AG04450 (cell line): Measurements from ENCODE around the gene KCNQ5. TPM values are rescaled to one million over a fixed set of nuclear protein-coding genes. Genes with fewer than 3 reads are reported as not detected.

ENCODE experiments used
- CTCF ChIA-PET: fragments of 300-600, 350-600 bp; formaldehyde crosslinking; extraction: SDS; loops from one replicate; lab custom pipeline; 2022; ENCODE audit warnings: antibody characterized with exemption, inconsistent platforms; lab: Charles Lee
- POLR2A ChIA-PET: fragments of 350-600 bp; formaldehyde crosslinking; extraction: SDS; loops from one replicate; lab custom pipeline; 2021; ENCODE audit warnings: antibody characterized with exemption, inconsistent platforms; lab: Yijun Ruan, JAX
- DNase-seq: peaks from one replicate; pipeline ENCODE4 v3.0.0-alpha.2; 2011; ENCODE audit warnings: low read depth, low spot score
- H3K27ac ChIP-seq: one replicate; pipeline ENCODE4 v1.5.1; 2012; ENCODE audit warnings: low read depth, low read length, control low read depth
- H3K27me3 ChIP-seq: one replicate; pipeline ENCODE4 v1.6.0; 2012; ENCODE audit warnings: low read length; ENCODE audit not compliant: control insufficient read depth, insufficient read depth
- H3K4me3 ChIP-seq: 2 replicates; pipeline ENCODE4 v1.5.1; 2011; ENCODE audit warnings: mild to moderate bottlenecking, low read depth, low read length, control low read depth
- H3K9me3 ChIP-seq: 2 replicates; pipeline ENCODE4 v1.5.1; 2012; ENCODE audit warnings: low read length; ENCODE audit not compliant: control insufficient read depth, insufficient read depth
- CTCF ChIP-seq: IDR thresholded peaks from 2 replicates; pipeline ENCODE4 v1.5.1; 2011; ENCODE audit warnings: low read depth, low read length, control low read depth, inconsistent platforms
- polyA plus RNA-seq: library from polyadenylated mRNA; depleted of rRNA; stranded (reverse); fragments of >200 nt; gene quantifications from 2 replicates; pipeline ENCODE4 v1.2.3, GENCODE V29; 2011

KCNQ5 gene
- polyA plus RNA-seq, 1 experiment: 0.52 TPM

- ChIA-PET CTCF (no interaction called here), POLR2A (no interaction called here)
- Histone ChIP-seq H3K27me3 (no peaks in the 10 kb centered on the region), H3K4me3 (no peak overlapping the region), H3K9me3 (no peaks in the 10 kb centered on the region), H3K27ac (no peak overlapping the region)
- DNase-seq: no peak
- TF ChIP-seq CTCF: no peak
These were observed 284.0 kb downstream of the KCNQ5 start for GRCh38 chr6:72905705-72906478.

GRCh38 chr6:72911463-72912155, 289.7 kb downstream of the KCNQ5 start:
- Histone ChIP-seq H3K4me3 (no peak overlapping the region), H3K27me3 (no peaks in the 10 kb centered on the region), H3K27ac (no peak overlapping the region), H3K9me3 (no peaks in the 10 kb centered on the region)
- ChIA-PET CTCF (no interaction called here), POLR2A (no interaction called here)
- no peak for TF ChIP-seq CTCF
- DNase-seq: no peak

- Histone ChIP-seq H3K9me3 (no peaks in the 10 kb centered on the region), H3K27ac (no peak overlapping the region), H3K27me3 (no peaks in the 10 kb centered on the region), H3K4me3 (no peak overlapping the region)
- no peak for TF ChIP-seq CTCF
- ChIA-PET POLR2A (no interaction called here), CTCF (no interaction called here)
- DNase-seq: no peak
These were observed 291.9 kb downstream of the KCNQ5 start for GRCh38 chr6:72913797-72914196.

GRCh38 chr6:72916298-72916697, 294.4 kb downstream of the KCNQ5 start:
- ChIA-PET POLR2A (no interaction called here), CTCF (no interaction called here)
- no peak overlapping the region for H3K27ac ChIP-seq
- TF ChIP-seq CTCF: no peak
- DNase-seq: no peak
- H3K27me3 ChIP-seq: no peaks in the 10 kb centered on the region
- no peak overlapping the region for H3K4me3 ChIP-seq
- H3K9me3 ChIP-seq: no peaks in the 10 kb centered on the region

GRCh38 chr6:72916906-72917305, 295.0 kb downstream of the KCNQ5 start:
- Histone ChIP-seq H3K9me3 (no peaks in the 10 kb centered on the region), H3K4me3 (no peak overlapping the region), H3K27ac (no peak overlapping the region), H3K27me3 (no peaks in the 10 kb centered on the region)
- TF ChIP-seq CTCF: no peak
- POLR2A ChIA-PET: no interaction called here
- CTCF ChIA-PET: no interaction called here
- no peak for DNase-seq
